HT-29 (cell line): ENCODE results near the gene FAM98B. TPM values are rescaled to one million over a fixed set of nuclear protein-coding genes. Genes with fewer than 3 reads are reported as not detected.

Experiments
- total RNA-seq: library from RNA; depleted of rRNA; stranded (reverse); fragments of >200 nt; shearing (Covaris generic); gene quantifications from 2 replicates; pipeline ENCODE4 v1.2.3, GENCODE V29; 2014; rRNA removed

The FAM98B gene
- total RNA-seq, 1 experiment from 2014 or later: 4.3 TPM

Other genes starting within 250 kb of the FAM98B start
- gene SPRED1, start 201.3 kb upstream of the FAM98B start, total RNA-seq: 36.0 and 37.1 TPM in 2 replicates
- gene RASGRP1, start 110.7 kb downstream of the FAM98B start, total RNA-seq: 0.08 and 1.3 TPM in 2 replicates